Uterus (tissue), 2 donors: ENCODE data around the gene KLK15.

ENCODE experiments used
- CTCF ChIP-seq, 4 experiments: fragments of 200-600 bp in 2 of 4; fragments of 450-650 bp in 2 of 4; sonication (generic) in 2 of 4; IDR thresholded peaks; one replicate each; pipeline ENCODE4 v1.5.1; 2016 to 2019; ENCODE audit warnings: antibody characterized with exemption in 4 of 4, mild to moderate bottlenecking in 2 of 4, moderate library complexity in 1 of 4
- POLR2A ChIP-seq, 2 donors: fragments of 450-650 bp; IDR thresholded peaks; one replicate each; pipeline ENCODE4 v1.6.1; 2016; ENCODE audit warnings: antibody characterized with exemption in 2 of 2, mild to moderate bottlenecking in 1 of 2, moderate library complexity in 1 of 2

GRCh38 chr19:50818859-50819472 lies 14.4 kb downstream of the KLK15 start:
- TF ChIP-seq CTCF (IDR thresholded peaks at IDR 0.05): no peak
- TF ChIP-seq POLR2A (IDR thresholded peaks at IDR 0.05): no peak
